IMR-90 (cell line): ENCODE results near the gene DOCK2. TPM values are rescaled to one million over a fixed set of nuclear protein-coding genes. Genes with fewer than 3 reads are reported as not detected.

Experiments
- ATAC-seq: fragments of 200-7000 bp; cut with Tn5 transposase; 2 replicates; pipeline ENCODE4 v1.9.1; 2020; ENCODE audit warnings: low read depth, mild to moderate bottlenecking, moderate library complexity
- BruUV-seq: library from RNA; stranded (reverse); fragments of 400-500 nt; replicated peaks from 2 replicates; lab custom pipeline; 2021; lab: Mats Ljungman, UMichigan
- CTCF ChIA-PET: fragments of 300-600 bp; formaldehyde crosslinking; extraction: SDS; loops from one replicate; lab custom pipeline; 2021; ENCODE audit warnings: antibody characterized with exemption; lab: Yijun Ruan, JAX
- POLR2A ChIA-PET: fragments of 300-600 bp; sonication (Branson Sonifier 250); formaldehyde crosslinking; loops from one replicate; lab custom pipeline; 2022; ENCODE audit warnings: antibody characterized with exemption; ENCODE audit not compliant: unreplicated experiment; lab: Charles Lee
- DNase-seq: peaks from one replicate; pipeline ENCODE4 v3.0.0; 2013
- H2AFZ ChIP-seq: replicated peaks from 2 replicates; pipeline ENCODE3; 2013; ENCODE audit warnings: low read length, mild to moderate bottlenecking; ENCODE audit not compliant: poor library complexity
- H2AK5ac ChIP-seq: 2 replicates; pipeline ENCODE4 v1.6.1; 2013; ENCODE audit warnings: low read depth, low read length, inconsistent platforms
- H2AK9ac ChIP-seq: replicated peaks from 2 replicates; pipeline ENCODE3; 2013; ENCODE audit warnings: mild to moderate bottlenecking, low read depth, low read length, moderate library complexity; ENCODE audit not compliant: poor library complexity
- H2BK120ac ChIP-seq: 2 replicates; pipeline ENCODE4 v1.6.1; 2013; ENCODE audit warnings: low read depth, low read length, inconsistent platforms
- H2BK15ac ChIP-seq: 3 replicates; pipeline ENCODE4 v1.6.1; 2013; ENCODE audit warnings: low read depth, low read length, inconsistent platforms
- H2BK20ac ChIP-seq: 2 replicates; pipeline ENCODE4 v1.6.1; 2013; ENCODE audit warnings: low read depth, mild to moderate bottlenecking, inconsistent platforms, low read length, moderate library complexity
- H2BK5ac ChIP-seq: 2 replicates; pipeline ENCODE4 v1.6.1; 2013; ENCODE audit warnings: mild to moderate bottlenecking, low read depth, low read length, inconsistent platforms; ENCODE audit not compliant: poor library complexity, severe bottlenecking
- H3K14ac ChIP-seq: replicated peaks from 2 replicates; pipeline ENCODE4 v1.6.1; 2013; ENCODE audit warnings: low read depth, low read length, inconsistent platforms
- H3K18ac ChIP-seq: 2 replicates; pipeline ENCODE4 v1.6.1; 2013; ENCODE audit warnings: low read depth, low read length, control low read depth
- H3K23ac ChIP-seq: 2 replicates; pipeline ENCODE4 v1.6.1; 2013; ENCODE audit warnings: low read depth, low read length, inconsistent platforms
- H3K27ac ChIP-seq: 2 replicates; pipeline ENCODE4 v1.5.1; 2013; ENCODE audit warnings: mild to moderate bottlenecking, control low read depth, low read length; ENCODE audit not compliant: insufficient read depth
- H3K27me3 ChIP-seq: 2 replicates; pipeline ENCODE4 v1.6.1; 2013; ENCODE audit warnings: low read length; ENCODE audit not compliant: control insufficient read depth, insufficient read depth
- H3K36me3 ChIP-seq: 2 replicates; pipeline ENCODE4 v1.6.1; 2013; ENCODE audit warnings: low read length, mixed read lengths; ENCODE audit not compliant: control insufficient read depth, insufficient read depth
- H3K4ac ChIP-seq: 2 replicates; pipeline ENCODE4 v1.6.1; 2013; ENCODE audit warnings: low read depth, low read length, inconsistent platforms
- H3K4me1 ChIP-seq: 2 replicates; pipeline ENCODE4 v1.6.1; 2013; ENCODE audit warnings: low read length, mixed read lengths; ENCODE audit not compliant: control insufficient read depth, insufficient read depth
- H3K4me2 ChIP-seq: 2 replicates; pipeline ENCODE4 v1.6.1; 2013; ENCODE audit warnings: low read depth, mild to moderate bottlenecking, control low read depth, low read length, moderate library complexity
- H3K4me3 ChIP-seq: 2 replicates; pipeline ENCODE4 v1.5.1; 2013; ENCODE audit warnings: low read depth, mild to moderate bottlenecking, control low read depth, low read length, moderate library complexity; ENCODE audit not compliant: insufficient read depth
- H3K56ac ChIP-seq: 2 replicates; pipeline ENCODE4 v1.6.1; 2013; ENCODE audit warnings: low read length, inconsistent platforms; ENCODE audit not compliant: insufficient read depth; ENCODE audit errors: extremely low read depth
- H3K79me1 ChIP-seq, 2 experiments: 2 replicates each; pipeline ENCODE4 v1.6.1; 2013; ENCODE audit warnings: low read length in 2 of 2, inconsistent platforms in 1 of 2, low read depth in 1 of 2
- H3K9ac ChIP-seq: 2 replicates; pipeline ENCODE4 v1.6.1; 2013; ENCODE audit warnings: low read depth, low read length, control low read depth
- H3K9me1 ChIP-seq: 2 replicates; pipeline ENCODE4 v1.6.1; 2013; ENCODE audit warnings: low read length, inconsistent platforms; ENCODE audit not compliant: insufficient read depth
- H3K9me3 ChIP-seq: 2 replicates; pipeline ENCODE4 v1.6.1; 2013; ENCODE audit warnings: low read length; ENCODE audit not compliant: control insufficient read depth, insufficient read depth
- H4K20me1 ChIP-seq: 2 replicates; pipeline ENCODE4 v1.6.1; 2013; ENCODE audit warnings: low read length, inconsistent platforms; ENCODE audit not compliant: insufficient read depth
- H4K5ac ChIP-seq: 2 replicates; pipeline ENCODE4 v1.6.1; 2013; ENCODE audit warnings: mild to moderate bottlenecking, low read depth, low read length, control low read depth
- H4K8ac ChIP-seq, 2 experiments: 2 replicates each; pipeline ENCODE4 v1.6.1; 2013; ENCODE audit warnings: low read depth in 2 of 2, low read length in 2 of 2, control low read depth in 1 of 2, inconsistent platforms in 1 of 2
- H4K91ac ChIP-seq: 2 replicates; pipeline ENCODE4 v1.6.1; 2013; ENCODE audit warnings: low read depth, low read length, inconsistent platforms; ENCODE audit not compliant: insufficient read depth
- BHLHE40 ChIP-seq: fragments of 150-350 bp; IDR thresholded peaks from 2 replicates; pipeline ENCODE4 v1.6.1; 2016; ENCODE audit warnings: mild to moderate bottlenecking, low read depth, low read length
- CEBPB ChIP-seq: IDR thresholded peaks from 2 replicates; pipeline ENCODE4 v1.6.1; 2012; ENCODE audit warnings: low read depth, low read length, improper control_type of control experiment
- FOS ChIP-seq: fragments of 150-350 bp; IDR thresholded peaks from 2 replicates; pipeline ENCODE4 v1.6.1; 2016; ENCODE audit warnings: low read depth, low read length
- MAFK ChIP-seq: IDR thresholded peaks from 2 replicates; pipeline ENCODE4 v1.6.1; 2012; ENCODE audit warnings: low read depth, low read length, improper control_type of control experiment
- MAZ ChIP-seq: IDR thresholded peaks from 2 replicates; pipeline ENCODE4 v1.6.1; 2012; ENCODE audit warnings: low read depth, mild to moderate bottlenecking, low read length, improper control_type of control experiment, moderate library complexity, borderline replicate concordance
- MXI1 ChIP-seq: IDR thresholded peaks from 2 replicates; pipeline ENCODE4 v1.6.1; 2012; ENCODE audit warnings: low read depth, mild to moderate bottlenecking, low read length, moderate library complexity, borderline replicate concordance
- NFE2L2 ChIP-seq: fragments of 150-350 bp; IDR thresholded peaks from 2 replicates; pipeline ENCODE4 v1.6.1; 2016; ENCODE audit warnings: low read depth, mild to moderate bottlenecking, low read length
- POLR2A ChIP-seq: IDR thresholded peaks from 2 replicates; pipeline ENCODE4 v1.6.1; 2012; ENCODE audit warnings: mild to moderate bottlenecking, low read depth, low read length
- RAD21 ChIP-seq: IDR thresholded peaks from 2 replicates; pipeline ENCODE4 v1.6.1; 2012; ENCODE audit warnings: low read length, improper control_type of control experiment
- RCOR1 ChIP-seq: IDR thresholded peaks from 2 replicates; pipeline ENCODE4 v1.6.1; 2012; ENCODE audit warnings: mild to moderate bottlenecking, low read length, improper control_type of control experiment; ENCODE audit not compliant: insufficient replicate concordance
- RFX5 ChIP-seq: IDR thresholded peaks from 2 replicates; pipeline ENCODE4 v1.8.0; 2012; ENCODE audit warnings: low read depth, mild to moderate bottlenecking, low read length, moderate library complexity
- SMC3 ChIP-seq: fragments of 150-350 bp; IDR thresholded peaks from 2 replicates; pipeline ENCODE4 v1.6.1; 2016; ENCODE audit warnings: low read depth, mild to moderate bottlenecking, antibody characterized with exemption, low read length, moderate library complexity
- WGBS, 2 experiments: methylation state at CpG; one replicate each; pipeline versions ENCODE4 v1.1.5 to v1.1.7; 2013; ENCODE audit warnings: missing lambda C conversion rate in 2 of 2; ENCODE audit not compliant: insufficient read length in 1 of 2; ENCODE audit errors: extremely low coverage in 2 of 2; 5-methylcytosine and 5-hydroxymethylcytosine counted together
- dilution Hi-C: fragments of 300-500 bp; cut with HindIII; formaldehyde crosslinking; loops from one replicate; pipeline ENCODE4 v1.14.3; 2018; ENCODE audit warnings: low sequenced_read_pairs; ENCODE audit not compliant: unreplicated experiment
- in situ Hi-C: fragments of 300-500 bp; cut with MboI; formaldehyde crosslinking; loops from 3 replicates; pipeline ENCODE4 v1.14.3; 2019; ENCODE audit warnings: low sequenced_read_pairs, inconsistent platforms, mixed read lengths
- intact Hi-C: fragments of 100-400 bp; cut with micrococcal nuclease; formaldehyde crosslinking; loops from 2 replicates; pipeline ENCODE4 v1.10.0; 2022
- polyA plus RNA-seq, 3 experiments: library from polyadenylated mRNA; depleted of rRNA; stranded (reverse); fragments of >200 nt; gene quantifications; 2 replicates each; pipeline ENCODE4 v1.2.3, GENCODE V29; 2012; ENCODE audit warnings: low replicate concordance in 1 of 3
- total RNA-seq: library from RNA; depleted of rRNA; stranded (reverse); fragments of >200 nt; gene quantifications from 2 replicates; pipeline ENCODE4 v1.2.3, GENCODE V29; 2012
- TF ChIP-seq, protein P1 (sequence below): conservative IDR thresholded peaks from 2 replicates; pipeline ENCODE4 v1.5.1; 2012; ENCODE audit warnings: mild to moderate bottlenecking, low read depth, low read length, improper control_type of control experiment
- TF ChIP-seq, protein P2 (sequence below): fragments of 150-350 bp; IDR thresholded peaks from 2 replicates; pipeline ENCODE4 v1.6.1; 2017; ENCODE audit warnings: mild to moderate bottlenecking, antibody characterized with exemption, low read length, low read depth

DOCK2 gene
- total and polyA plus RNA-seq, 2 of the 4 experiments (the other 2 are of a cell fraction) = 0.72 to 3.0 TPM

DNA sequence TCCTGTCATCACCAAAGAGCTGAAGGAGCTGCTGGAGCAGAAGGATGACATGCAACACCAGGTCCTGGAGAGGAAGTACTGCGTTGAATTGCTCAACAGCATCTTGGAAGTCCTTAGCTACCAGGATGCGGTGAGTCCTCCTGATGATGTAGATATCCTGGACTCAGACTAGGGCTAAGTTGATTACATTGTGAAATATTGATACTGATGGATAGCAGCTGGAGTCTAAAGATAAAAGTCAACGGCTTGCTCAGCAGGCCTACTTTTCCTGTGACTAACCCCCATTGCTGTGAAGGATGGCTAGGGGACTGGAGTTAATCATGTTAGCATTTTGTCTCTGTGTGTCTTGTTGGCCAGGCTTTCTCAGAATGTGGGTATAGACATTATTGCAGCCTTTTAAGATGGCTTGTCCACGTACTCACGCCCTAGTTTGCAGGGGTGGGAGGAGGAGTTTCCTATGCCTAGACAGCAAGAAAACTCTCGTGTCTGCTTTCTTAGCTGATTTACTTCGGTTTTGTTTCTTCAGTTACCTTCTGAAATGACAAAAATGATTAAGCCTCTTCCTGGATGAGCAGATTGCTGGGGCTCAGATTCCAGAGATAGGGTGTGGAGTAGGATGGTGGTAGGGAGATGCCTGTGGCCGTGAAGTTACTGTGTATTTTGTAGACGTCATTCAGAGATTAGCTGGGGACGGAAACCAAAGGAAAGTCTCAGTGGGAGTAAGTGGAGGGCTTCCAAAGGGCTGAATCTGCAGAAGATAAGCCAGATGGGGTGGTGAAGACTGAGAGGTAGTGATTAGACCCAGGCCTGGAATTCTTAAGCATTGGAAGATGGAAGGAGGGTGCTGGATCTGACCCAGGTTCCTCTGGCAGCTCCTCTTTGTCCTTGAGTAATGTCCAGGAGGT, 166.3 kb downstream of the DOCK2 start:
- ChIA-PET POLR2A (no interaction called here), CTCF (interaction anchor here (0.6 to 3.2 kb wide), 4 partner anchors 101 to 177 kb away, joined by 3 to 23 read pairs (median 4); partner anchors contain the start of gene INSYN2B)
- intact Hi-C loops = loop anchor here (1.0 to 10.0 kb wide), 5 partner anchors 101 to 1229 kb away; partner anchors contain the start of genes INSYN2B, PANK3 and SPDL1
- no peaks in the 10 kb centered on the region for H3K36me3 ChIP-seq
- peak overlapping the region; percentile 9 for H3K9ac ChIP-seq
- dilution Hi-C loops = no loop called here
- peak overlapping the region; percentile 67 for H3K18ac ChIP-seq
- H3K4me1 ChIP-seq = peaks cover 16% of the 10 kb centered on the region
- DNase-seq (peak; percentile 100), ATAC-seq (peak; percentile 79)
- peak overlapping the region; percentile 35 for H2AK9ac ChIP-seq
- TF ChIP-seq POLR2A = peak; percentile 48; the same call in 1 of the 2 replicates
- TF ChIP-seq, protein P1, sequence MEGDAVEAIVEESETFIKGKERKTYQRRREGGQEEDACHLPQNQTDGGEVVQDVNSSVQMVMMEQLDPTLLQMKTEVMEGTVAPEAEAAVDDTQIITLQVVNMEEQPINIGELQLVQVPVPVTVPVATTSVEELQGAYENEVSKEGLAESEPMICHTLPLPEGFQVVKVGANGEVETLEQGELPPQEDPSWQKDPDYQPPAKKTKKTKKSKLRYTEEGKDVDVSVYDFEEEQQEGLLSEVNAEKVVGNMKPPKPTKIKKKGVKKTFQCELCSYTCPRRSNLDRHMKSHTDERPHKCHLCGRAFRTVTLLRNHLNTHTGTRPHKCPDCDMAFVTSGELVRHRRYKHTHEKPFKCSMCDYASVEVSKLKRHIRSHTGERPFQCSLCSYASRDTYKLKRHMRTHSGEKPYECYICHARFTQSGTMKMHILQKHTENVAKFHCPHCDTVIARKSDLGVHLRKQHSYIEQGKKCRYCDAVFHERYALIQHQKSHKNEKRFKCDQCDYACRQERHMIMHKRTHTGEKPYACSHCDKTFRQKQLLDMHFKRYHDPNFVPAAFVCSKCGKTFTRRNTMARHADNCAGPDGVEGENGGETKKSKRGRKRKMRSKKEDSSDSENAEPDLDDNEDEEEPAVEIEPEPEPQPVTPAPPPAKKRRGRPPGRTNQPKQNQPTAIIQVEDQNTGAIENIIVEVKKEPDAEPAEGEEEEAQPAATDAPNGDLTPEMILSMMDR = no peak
- TF ChIP-seq, protein P2, sequence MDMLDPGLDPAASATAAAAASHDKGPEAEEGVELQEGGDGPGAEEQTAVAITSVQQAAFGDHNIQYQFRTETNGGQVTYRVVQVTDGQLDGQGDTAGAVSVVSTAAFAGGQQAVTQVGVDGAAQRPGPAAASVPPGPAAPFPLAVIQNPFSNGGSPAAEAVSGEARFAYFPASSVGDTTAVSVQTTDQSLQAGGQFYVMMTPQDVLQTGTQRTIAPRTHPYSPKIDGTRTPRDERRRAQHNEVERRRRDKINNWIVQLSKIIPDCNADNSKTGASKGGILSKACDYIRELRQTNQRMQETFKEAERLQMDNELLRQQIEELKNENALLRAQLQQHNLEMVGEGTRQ = no peak
- peak; percentile 60; the same call in 1 of the 2 replicates for TF ChIP-seq NFE2L2
- peak; percentile 59 for TF ChIP-seq MAFK
- TF ChIP-seq SMC3 = peak; percentile 18; the same call in 1 of the 2 replicates
- peak; percentile 37; the same call in 1 of the 2 replicates for TF ChIP-seq BHLHE40
- no peak for TF ChIP-seq RFX5
- peak; percentile 19; the same call in 1 of the 2 replicates for TF ChIP-seq RAD21
- no peak for TF ChIP-seq MXI1
- TF ChIP-seq MAZ = no peak; the same call in 1 of the 2 replicates
- TF ChIP-seq FOS = peak; percentile 82
- TF ChIP-seq CEBPB = peak; percentile 100
- peak; percentile 86 for TF ChIP-seq RCOR1
- peak overlapping the region; percentile 83 for H2AFZ ChIP-seq
- no TSS peak for BruUV-seq
- WGBS, 2 experiments = 0% methylated on average over 1 of the region's 10 CpGs; no CpG with 5 or more reads in 1 of the 2 experiments
- peak overlapping the region; percentile 69 for H3K27ac ChIP-seq
- H2BK15ac ChIP-seq = peak overlapping the region; percentile 48; the same call in 2 of the 3 replicates
- peak overlapping the region; percentile 36 for H3K4me2 ChIP-seq
- in situ Hi-C loops = no loop called here
- peak overlapping the region; percentile 52 for H4K5ac ChIP-seq
- H4K91ac ChIP-seq = peak overlapping the region; percentile 95
- H3K23ac ChIP-seq = peak overlapping the region; percentile 90
- peak overlapping the region; percentile 90 for H3K14ac ChIP-seq
- peak overlapping the region; percentile 60 for H2AK5ac ChIP-seq
- peak overlapping the region; percentile 96 for H3K4ac ChIP-seq
- H3K56ac ChIP-seq = peak overlapping the region; percentile 88
- H3K79me1 ChIP-seq = peaks cover 0 to 3% of the 10 kb centered on the region in 2 experiments; a peak in 1 of 4 replicates
- H4K8ac ChIP-seq = peak overlapping the region; percentile 40 to 89
- H3K9me1 ChIP-seq = peaks cover 9% of the 10 kb centered on the region
- H3K9me3 ChIP-seq = no peaks in the 10 kb centered on the region
- H4K20me1 ChIP-seq = no peaks in the 10 kb centered on the region
- peak overlapping the region; percentile 95 for H2BK120ac ChIP-seq
- H3K27me3 ChIP-seq = no peaks in the 10 kb centered on the region
- H2BK5ac ChIP-seq = peak overlapping the region; percentile 89
- peak overlapping the region; percentile 1; the same call in 1 of the 2 replicates for H3K4me3 ChIP-seq
- H2BK20ac ChIP-seq = peak overlapping the region; percentile 94
